Mucosa of descending colon (tissue), 3 donors: ENCODE measurements around the gene COL25A1. TPM values are rescaled to one million over a fixed set of nuclear protein-coding genes. Genes with fewer than 3 reads are reported as not detected.

Experiments
- ATAC-seq: fragments of 200-7000 bp; cut with Tn5 transposase; one replicate; pipeline ENCODE4 v1.9.1; 2020; ENCODE audit warnings: mild to moderate bottlenecking, moderate library complexity
- DNase-seq, 3 donors: peaks; one replicate each; pipeline ENCODE4 v3.0.0-alpha.2; 2020
- H3K36me3 ChIP-seq: fragments of 200-600 bp; one replicate; pipeline ENCODE4 v1.8.0; 2021; ENCODE audit warnings: low read depth, mild to moderate bottlenecking
- H3K4me1 ChIP-seq: fragments of 200-600 bp; one replicate; pipeline ENCODE4 v1.8.0; 2021; ENCODE audit warnings: low read depth, mild to moderate bottlenecking
- H3K4me3 ChIP-seq: fragments of 200-600 bp; one replicate; pipeline ENCODE4 v1.8.0; 2021; ENCODE audit warnings: mild to moderate bottlenecking
- H3K9me3 ChIP-seq: fragments of 200-600 bp; one replicate; pipeline ENCODE4 v1.8.0; 2021; ENCODE audit warnings: mild to moderate bottlenecking
- intact Hi-C, 2 donors: fragments of 100-400 bp; cut with DNase I in 1 of 2; cut with micrococcal nuclease in 1 of 2; formaldehyde crosslinking; loops; one replicate each; pipeline versions ENCODE4 v1.11.0 to v1.11.1; 2022; cut with DNase I, micrococcal nuclease
- total RNA-seq, 3 donors: library from RNA; stranded (reverse); fragmentation: NEBNext Ultra II Directional in 2 of 3; extraction: Animal tissue kit (Norgen Biotek cat#: 25700) in 2 of 3; gene quantifications; one replicate each; pipeline versions ENCODE4 v1.2.1 to v1.2.4, GENCODE V29; 2021 to 2023
- TF ChIP-seq, protein P1 (sequence below): fragments of 200-600 bp; IDR thresholded peaks from one replicate; pipeline ENCODE4 v1.8.0; 2022; ENCODE audit warnings: antibody characterized with exemption, mild to moderate bottlenecking
- donor health status: DM: no; HTN: no; CAD: no; lungs with moderate emphysema.
- donor health status: DM: no; HTN: no; CAD: no.
- donor health status: DM: no; HTN: yes; CAD: no.

COL25A1 gene
- total RNA-seq, 3 donors from 2014 or later = 0.12 to 0.35 (median 0.14) TPM

DNA sequence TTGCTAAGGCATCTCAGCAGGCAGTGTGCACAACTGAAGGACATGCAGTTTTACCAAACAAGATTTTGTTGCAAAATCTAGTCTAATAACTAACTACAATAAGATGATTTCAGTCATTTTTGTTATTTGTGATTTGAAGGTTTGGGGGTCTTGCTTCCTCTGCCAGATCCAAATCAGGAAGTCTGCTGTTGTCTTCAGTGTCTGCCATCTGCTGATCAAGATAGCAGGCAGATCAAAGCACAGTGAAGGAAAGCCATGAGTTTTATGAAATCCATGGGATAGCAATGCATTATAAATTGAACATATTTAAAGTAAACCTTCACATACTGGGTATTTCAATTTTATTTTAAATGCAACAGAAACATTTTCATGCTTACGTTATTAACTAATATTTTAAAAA lies 370.5 kb downstream of the COL25A1 start:
- H3K4me1 ChIP-seq = no peaks in the 10 kb centered on the region
- H3K9me3 ChIP-seq = no peaks in the 10 kb centered on the region
- ATAC-seq = no peak
- intact Hi-C loops = no loop called here
- H3K4me3 ChIP-seq = no peak overlapping the region
- DNase-seq = no peak
- H3K36me3 ChIP-seq = no peaks in the 10 kb centered on the region
- TF ChIP-seq, protein P1, sequence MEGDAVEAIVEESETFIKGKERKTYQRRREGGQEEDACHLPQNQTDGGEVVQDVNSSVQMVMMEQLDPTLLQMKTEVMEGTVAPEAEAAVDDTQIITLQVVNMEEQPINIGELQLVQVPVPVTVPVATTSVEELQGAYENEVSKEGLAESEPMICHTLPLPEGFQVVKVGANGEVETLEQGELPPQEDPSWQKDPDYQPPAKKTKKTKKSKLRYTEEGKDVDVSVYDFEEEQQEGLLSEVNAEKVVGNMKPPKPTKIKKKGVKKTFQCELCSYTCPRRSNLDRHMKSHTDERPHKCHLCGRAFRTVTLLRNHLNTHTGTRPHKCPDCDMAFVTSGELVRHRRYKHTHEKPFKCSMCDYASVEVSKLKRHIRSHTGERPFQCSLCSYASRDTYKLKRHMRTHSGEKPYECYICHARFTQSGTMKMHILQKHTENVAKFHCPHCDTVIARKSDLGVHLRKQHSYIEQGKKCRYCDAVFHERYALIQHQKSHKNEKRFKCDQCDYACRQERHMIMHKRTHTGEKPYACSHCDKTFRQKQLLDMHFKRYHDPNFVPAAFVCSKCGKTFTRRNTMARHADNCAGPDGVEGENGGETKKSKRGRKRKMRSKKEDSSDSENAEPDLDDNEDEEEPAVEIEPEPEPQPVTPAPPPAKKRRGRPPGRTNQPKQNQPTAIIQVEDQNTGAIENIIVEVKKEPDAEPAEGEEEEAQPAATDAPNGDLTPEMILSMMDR = no peak

DNA sequence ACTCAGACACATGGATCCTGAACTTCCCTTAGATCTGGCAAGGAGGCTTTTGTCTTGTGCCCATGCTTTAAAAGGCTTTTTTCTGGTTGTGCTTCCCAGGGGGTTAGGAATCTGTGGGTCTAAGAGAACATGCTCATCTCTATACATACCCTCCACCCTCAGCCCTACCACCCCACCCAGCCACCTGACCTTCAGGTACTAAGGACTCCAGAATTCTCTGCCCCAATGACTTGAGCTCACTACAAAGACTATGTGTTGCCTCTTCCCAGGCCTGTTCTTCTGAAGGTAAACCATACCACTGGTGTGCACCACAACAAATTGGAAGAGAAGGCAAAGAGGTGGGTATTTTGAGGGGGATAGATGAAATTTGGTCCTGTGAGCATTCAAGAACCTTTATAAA lies 372.3 kb downstream of the COL25A1 start:
- ATAC-seq (no peak), DNase-seq (no peak)
- Histone ChIP-seq H3K36me3 (no peaks in the 10 kb centered on the region), H3K9me3 (no peaks in the 10 kb centered on the region), H3K4me3 (no peak overlapping the region), H3K4me1 (no peaks in the 10 kb centered on the region)
- TF ChIP-seq, protein P1 = no peak
- intact Hi-C loops = no loop called here

DNA sequence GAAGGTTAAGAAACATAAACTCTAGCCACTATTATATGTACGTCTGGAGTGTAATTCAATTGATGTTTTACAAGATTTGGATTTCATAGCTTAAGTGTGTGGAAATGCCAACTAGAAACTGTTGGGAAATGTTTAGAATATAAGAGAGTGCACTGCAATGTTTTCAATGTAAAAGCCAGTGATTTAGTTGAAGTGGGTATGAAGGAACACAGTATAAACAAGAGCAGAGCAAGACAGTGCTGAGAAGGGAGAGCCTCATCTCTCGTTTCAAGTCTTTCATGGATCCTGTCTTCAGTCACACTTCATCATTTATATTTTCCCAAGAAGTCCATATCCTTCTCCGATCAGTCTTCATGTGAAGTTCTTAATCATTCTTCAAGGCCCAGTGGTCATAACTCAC lies 375.7 kb downstream of the COL25A1 start:
- H3K9me3 ChIP-seq = no peaks in the 10 kb centered on the region
- ATAC-seq = no peak
- DNase-seq = no peak
- TF ChIP-seq, protein P1 = no peak
- no peak overlapping the region for H3K4me3 ChIP-seq
- no peaks in the 10 kb centered on the region for H3K36me3 ChIP-seq
- intact Hi-C loops = no loop called here
- no peaks in the 10 kb centered on the region for H3K4me1 ChIP-seq

DNA sequence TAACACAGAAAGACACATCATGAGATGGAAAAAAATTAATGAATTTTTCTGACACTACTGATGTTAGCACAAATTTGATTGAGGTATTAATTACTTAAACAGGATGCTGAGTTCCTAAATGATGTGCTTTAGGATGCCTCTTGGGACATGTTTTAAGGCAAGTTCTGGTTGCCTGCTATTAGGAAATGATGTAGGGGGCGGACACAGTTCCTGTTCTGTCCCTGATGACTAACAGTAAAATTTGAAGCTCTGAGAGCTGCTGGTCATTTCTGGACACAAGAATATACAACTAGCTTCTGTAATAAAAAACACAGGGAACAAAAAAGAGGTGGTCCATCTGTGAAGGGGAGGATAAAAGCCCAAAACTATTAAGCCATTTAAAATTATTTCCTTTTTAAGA lies 376.4 kb downstream of the COL25A1 start:
- TF ChIP-seq, protein P1 = no peak
- no peak overlapping the region for H3K4me3 ChIP-seq
- DNase-seq = no peak
- intact Hi-C loops = no loop called here
- H3K4me1 ChIP-seq = no peaks in the 10 kb centered on the region
- no peak for ATAC-seq
- H3K9me3 ChIP-seq = no peaks in the 10 kb centered on the region
- H3K36me3 ChIP-seq = no peaks in the 10 kb centered on the region

DNA sequence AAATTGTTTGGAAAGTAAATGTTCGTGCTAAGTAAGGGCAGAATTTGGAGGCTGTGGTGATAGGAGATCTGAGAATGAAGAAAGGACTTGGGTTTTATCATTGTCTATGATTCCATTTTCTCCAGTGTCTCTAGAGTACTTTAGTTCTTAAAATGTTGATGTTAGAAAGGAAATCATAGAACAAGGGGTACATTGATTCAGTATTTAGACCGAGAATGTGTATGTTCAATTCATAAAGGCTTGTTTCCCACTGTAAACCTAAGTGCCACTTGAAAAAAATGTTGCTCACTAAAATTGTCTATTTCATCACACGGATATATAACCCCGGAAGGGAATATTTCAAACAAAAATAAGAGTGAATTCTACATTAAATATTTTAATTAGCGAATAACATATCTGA lies 380.3 kb downstream of the COL25A1 start:
- Histone ChIP-seq H3K4me3 (no peak overlapping the region), H3K36me3 (no peaks in the 10 kb centered on the region), H3K4me1 (no peaks in the 10 kb centered on the region), H3K9me3 (no peaks in the 10 kb centered on the region)
- TF ChIP-seq, protein P1 = no peak
- DNase-seq = no peak
- intact Hi-C loops = no loop called here
- ATAC-seq = no peak

DNA sequence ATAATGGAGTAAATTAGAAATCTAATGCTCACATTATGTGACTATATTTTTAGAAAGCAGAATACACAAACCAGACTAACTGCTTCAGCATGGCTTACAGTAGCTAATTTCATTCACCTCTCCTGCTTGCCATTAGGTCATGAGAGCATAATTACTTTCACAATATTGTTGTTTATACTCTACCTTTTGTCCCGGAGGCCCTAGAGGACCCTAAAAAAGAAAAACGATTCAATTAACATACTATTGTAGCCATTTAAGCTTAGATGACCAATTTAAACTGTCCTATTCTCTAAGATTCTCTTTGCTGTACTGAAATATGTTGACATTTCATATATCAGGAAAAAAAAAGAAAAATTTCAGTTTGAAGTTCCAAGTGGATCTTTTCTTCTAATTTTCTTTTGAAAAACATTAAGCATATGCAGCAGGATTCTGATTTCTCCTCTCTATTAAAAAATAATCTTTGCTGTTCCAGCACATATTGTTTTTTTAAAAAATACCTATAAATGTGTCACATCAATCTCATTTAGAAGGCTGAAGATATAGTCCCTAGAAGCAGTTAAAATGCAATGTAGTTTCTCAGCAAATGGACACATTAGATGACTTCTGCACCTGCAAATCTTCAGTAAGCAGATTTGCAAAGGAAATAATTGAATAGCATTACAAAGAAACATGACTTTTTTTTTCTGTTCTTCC lies 381.9 kb downstream of the COL25A1 start:
- TF ChIP-seq, protein P1 = no peak
- H3K4me1 ChIP-seq = no peaks in the 10 kb centered on the region
- no peaks in the 10 kb centered on the region for H3K9me3 ChIP-seq
- intact Hi-C loops = no loop called here
- H3K36me3 ChIP-seq = no peaks in the 10 kb centered on the region
- no peak overlapping the region for H3K4me3 ChIP-seq
- no peak for DNase-seq
- ATAC-seq = no peak
